ENCODE data around the gene CCDC167.
A peak's percentile ranks its signal among the peaks of the same experiment; 100 is the strongest.

CCDC167 gene

GRCh38 chr6:37524025-37524969 lies 24.6 kb upstream of the CCDC167 start:
- DNase-seq (ENCODE audit: low read depth, low spot score): peak; percentile 75
- in situ Hi-C loops (cut with HindIII; ENCODE audit: low sequenced_read_pairs): no loop called here
- no peak overlapping the region for H3K4me3 ChIP-seq (ENCODE audit: low read depth, low read length)
- TF ChIP-seq CTCF (IDR thresholded peaks at IDR 0.05; ENCODE audit: low read depth, low read length): no peak

- H3K4me3 ChIP-seq (ENCODE audit: low read depth, low read length): no peak overlapping the region
- in situ Hi-C loops (cut with HindIII; ENCODE audit: low sequenced_read_pairs): no loop called here
- no peak for DNase-seq (ENCODE audit: low read depth, low spot score)
- no peak for TF ChIP-seq CTCF (IDR thresholded peaks at IDR 0.05; ENCODE audit: low read depth, low read length)
Measured at GRCh38 chr6:37523412-37523811, 23.7 kb upstream of the CCDC167 start.

- no peak for DNase-seq (ENCODE audit: low read depth, low spot score)
- no peak for TF ChIP-seq CTCF (IDR thresholded peaks at IDR 0.05; ENCODE audit: low read depth, low read length)
- no peak overlapping the region for H3K4me3 ChIP-seq (ENCODE audit: low read depth, low read length)
- in situ Hi-C loops (cut with HindIII; ENCODE audit: low sequenced_read_pairs): no loop called here
Measured at GRCh38 chr6:37522836-37523235, 23.1 kb upstream of the CCDC167 start.

GRCh38 chr6:37521674-37522073 lies 22.0 kb upstream of the CCDC167 start:
- no peak for TF ChIP-seq CTCF (IDR thresholded peaks at IDR 0.05; ENCODE audit: low read depth, low read length)
- in situ Hi-C loops (cut with HindIII; ENCODE audit: low sequenced_read_pairs): no loop called here
- no peak overlapping the region for H3K4me3 ChIP-seq (ENCODE audit: low read depth, low read length)
- DNase-seq (ENCODE audit: low read depth, low spot score): no peak

- H3K4me3 ChIP-seq (ENCODE audit: low read depth, low read length): no peak overlapping the region
- no peak for TF ChIP-seq CTCF (IDR thresholded peaks at IDR 0.05; ENCODE audit: low read depth, low read length)
- DNase-seq (ENCODE audit: low read depth, low spot score): no peak
- in situ Hi-C loops (cut with HindIII; ENCODE audit: low sequenced_read_pairs): no loop called here
Measured at GRCh38 chr6:37520926-37521325, 21.2 kb upstream of the CCDC167 start.

GRCh38 chr6:37519461-37519860 lies 19.8 kb upstream of the CCDC167 start:
- in situ Hi-C loops (cut with HindIII; ENCODE audit: low sequenced_read_pairs): no loop called here
- no peak overlapping the region for H3K4me3 ChIP-seq (ENCODE audit: low read depth, low read length)
- no peak for TF ChIP-seq CTCF (IDR thresholded peaks at IDR 0.05; ENCODE audit: low read depth, low read length)
- no peak for DNase-seq (ENCODE audit: low read depth, low spot score)
